PC-3 (cell line): ENCODE data around the gene PGBD2.

Source experiments
- EZH2 ChIP-seq: fragments of 300-600 bp; sonication (generic); IDR thresholded peaks from one replicate; pipeline ENCODE4 v1.6.1; 2017; ENCODE audit warnings: antibody characterized with exemption, mild to moderate bottlenecking, low read length; ENCODE audit not compliant: unreplicated experiment
- TF ChIP-seq, protein P1 (sequence below): fragments of 300-600 bp; sonication (generic); conservative IDR thresholded peaks from 2 replicates; pipeline ENCODE4 v1.5.1; 2017; ENCODE audit warnings: antibody characterized with exemption, low read depth, mild to moderate bottlenecking, low read length

DNA sequence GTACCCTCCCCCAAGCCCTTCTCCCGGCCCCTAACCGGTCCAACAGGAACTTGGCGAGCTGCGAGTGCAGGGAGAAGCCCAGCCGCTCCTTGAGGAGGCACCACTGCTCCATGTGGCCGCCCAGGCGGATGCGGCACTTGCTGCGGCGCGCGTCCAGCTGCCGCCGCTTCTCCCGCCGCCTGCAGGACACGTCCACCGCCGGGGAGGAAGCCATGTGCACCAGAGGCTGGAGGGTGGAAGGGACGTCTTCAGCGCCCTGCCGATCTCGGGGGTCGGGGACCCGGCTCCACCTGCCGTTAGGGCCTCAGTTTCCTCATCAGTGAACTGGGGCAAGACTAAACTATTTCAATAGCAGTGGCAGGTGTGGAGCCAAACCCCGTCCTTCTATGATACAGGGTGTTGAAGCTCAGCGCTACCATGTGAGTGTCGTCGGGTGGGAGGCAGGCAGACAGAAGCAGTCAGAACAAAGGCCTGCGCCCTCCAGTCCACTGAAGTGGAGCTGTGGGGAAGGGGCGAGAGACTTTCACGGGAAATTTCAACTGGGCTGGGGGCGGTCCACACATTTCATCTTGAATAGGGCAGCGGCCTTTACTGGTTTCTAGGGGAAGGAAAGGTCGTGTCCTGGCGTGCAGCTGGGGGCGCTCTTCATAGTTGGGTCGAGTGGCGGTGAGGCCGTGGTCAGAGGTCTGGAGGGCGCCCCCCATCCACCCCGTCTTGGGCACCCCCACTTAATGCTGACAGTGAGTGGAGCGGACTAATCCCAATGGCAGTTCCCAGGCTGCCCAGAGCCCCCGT, 47.7 kb upstream of the PGBD2 start:
- TF ChIP-seq EZH2 = no peak
- TF ChIP-seq, protein P1, sequence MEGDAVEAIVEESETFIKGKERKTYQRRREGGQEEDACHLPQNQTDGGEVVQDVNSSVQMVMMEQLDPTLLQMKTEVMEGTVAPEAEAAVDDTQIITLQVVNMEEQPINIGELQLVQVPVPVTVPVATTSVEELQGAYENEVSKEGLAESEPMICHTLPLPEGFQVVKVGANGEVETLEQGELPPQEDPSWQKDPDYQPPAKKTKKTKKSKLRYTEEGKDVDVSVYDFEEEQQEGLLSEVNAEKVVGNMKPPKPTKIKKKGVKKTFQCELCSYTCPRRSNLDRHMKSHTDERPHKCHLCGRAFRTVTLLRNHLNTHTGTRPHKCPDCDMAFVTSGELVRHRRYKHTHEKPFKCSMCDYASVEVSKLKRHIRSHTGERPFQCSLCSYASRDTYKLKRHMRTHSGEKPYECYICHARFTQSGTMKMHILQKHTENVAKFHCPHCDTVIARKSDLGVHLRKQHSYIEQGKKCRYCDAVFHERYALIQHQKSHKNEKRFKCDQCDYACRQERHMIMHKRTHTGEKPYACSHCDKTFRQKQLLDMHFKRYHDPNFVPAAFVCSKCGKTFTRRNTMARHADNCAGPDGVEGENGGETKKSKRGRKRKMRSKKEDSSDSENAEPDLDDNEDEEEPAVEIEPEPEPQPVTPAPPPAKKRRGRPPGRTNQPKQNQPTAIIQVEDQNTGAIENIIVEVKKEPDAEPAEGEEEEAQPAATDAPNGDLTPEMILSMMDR = peak; percentile 70
